H1 (cell line): ENCODE results near the gene TM9SF1. TPM values are rescaled to one million over a fixed set of nuclear protein-coding genes. Genes with fewer than 3 reads are reported as not detected.
A peak's percentile ranks its signal among the peaks of the same experiment; 100 is the strongest.

ENCODE experiments used
- ATF2 ChIP-seq: IDR thresholded peaks from 2 replicates; pipeline ENCODE4 v1.6.1; 2012; ENCODE audit warnings: low read length, inconsistent platforms
- NRF1 ChIP-seq: IDR thresholded peaks from 2 replicates; pipeline ENCODE4 v1.6.1; 2011; ENCODE audit warnings: mild to moderate bottlenecking, low read depth, low read length, improper control_type of control experiment
- PHF8 ChIP-seq: fragments of 200-600 bp; sonication (generic); conservative IDR thresholded peaks from 2 replicates; pipeline ENCODE4 v1.7.1; 2012; ENCODE audit warnings: low read depth, mild to moderate bottlenecking, inconsistent platforms, low read length, moderate library complexity
- RBBP5 ChIP-seq: IDR thresholded peaks from 2 replicates; pipeline ENCODE4 v1.7.1; 2012; ENCODE audit warnings: low read depth, mild to moderate bottlenecking, inconsistent platforms, low read length, moderate library complexity, borderline replicate concordance
- SP1 ChIP-seq: IDR thresholded peaks from 2 replicates; pipeline ENCODE4 v1.6.1; 2011; ENCODE audit warnings: low read depth, low read length
- TAF1 ChIP-seq: IDR thresholded peaks from 2 replicates; pipeline ENCODE4 v1.6.1; 2011; ENCODE audit warnings: mild to moderate bottlenecking, low read depth, low read length
- polyA plus RNA-seq, 7 experiments: library from polyadenylated mRNA; depleted of rRNA in 3 of 7; stranded (reverse) in 5 of 7; unstranded in 2 of 7; fragments of >200 nt in 5 of 7; fragments of 200-250 nt in 2 of 7; gene quantifications; 1 replicate in 5 of 7; 2 replicates in 1 of 7; 4 replicates in 1 of 7; pipeline versions ENCODE4 v1.2.1 to v1.2.3, GENCODE V29; 2011 to 2013; ENCODE audit warnings: missing spikeins in 2 of 7, mixed read lengths in 2 of 7
- total RNA-seq: library from RNA; stranded (reverse); fragmentation: NEBNext Ultra II Directional; extraction: Animal tissue kit (Norgen Biotek cat#: 25700); gene quantifications from 2 replicates; pipeline ENCODE4 v1.2.1, GENCODE V29; 2021

The TM9SF1 gene
- total and polyA plus RNA-seq, 2 of the 8 experiments (the other 6 are each of a cell fraction or from before 2014, with no cell fraction given) = 22.2 to 29.2 TPM

GRCh38 chr14:24146978-24147760 is 48.1 kb downstream of the TM9SF1 start, which contains the start of gene RNF31 (continued):
- TF ChIP-seq ATF2 (no peak), PHF8 (peak; percentile 34; the same call in 1 of the 2 replicates), TAF1 (0 out of 2 replicates have a peak, but pooled peaks have one; percentile 8), SP1 (peak; percentile 54; the same call in 1 of the 2 replicates), NRF1 (no peak), RBBP5 (no peak)
